ENCODE results near the gene CCNE1. TPM values are rescaled to one million over a fixed set of nuclear protein-coding genes. Genes with fewer than 3 reads are reported as not detected.

The CCNE1 gene
- total and polyA plus RNA-seq, 2 donors from 2014 or later = 1.3 to 1.4 TPM

DNA sequence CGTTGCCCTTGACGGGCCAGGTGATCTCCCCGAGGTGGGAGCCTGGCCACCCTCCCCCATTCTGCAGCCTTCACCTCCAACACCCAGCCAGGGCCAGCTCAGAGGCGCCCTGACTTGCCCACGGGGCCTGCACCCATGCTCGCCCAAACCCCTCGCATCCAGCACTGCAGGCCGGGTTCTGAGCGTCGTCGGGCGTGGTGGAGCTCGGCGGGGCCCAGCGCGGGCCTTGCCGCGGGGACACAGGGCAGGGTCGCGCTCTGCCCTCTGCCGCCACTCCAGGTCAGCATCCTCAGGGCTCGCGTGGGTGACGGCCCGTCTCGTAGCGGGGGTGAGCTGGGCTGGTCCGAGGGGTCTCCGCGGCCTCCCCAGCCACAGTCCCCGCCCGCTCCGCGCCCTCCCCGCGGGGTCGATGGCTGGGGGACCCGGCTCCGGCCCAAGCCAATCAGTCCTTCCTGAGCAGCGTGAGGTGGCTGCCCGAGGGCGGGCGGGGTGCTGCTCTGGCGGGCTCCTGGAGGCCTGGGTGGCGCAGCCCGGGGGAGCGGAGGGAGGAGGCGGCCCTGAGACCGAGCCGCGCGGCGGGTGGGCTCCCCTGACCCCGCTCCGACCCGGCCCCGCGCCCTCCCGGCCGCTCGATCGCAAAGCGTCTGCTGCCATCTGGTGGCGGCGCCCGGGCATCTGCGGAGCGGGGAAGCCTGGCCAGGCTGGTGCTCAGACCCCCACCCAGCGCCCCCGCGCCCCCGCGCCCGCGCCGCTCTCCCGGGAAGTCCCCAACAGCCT, 61.4 kb downstream of the CCNE1 start:
- TF ChIP-seq, protein P1, sequence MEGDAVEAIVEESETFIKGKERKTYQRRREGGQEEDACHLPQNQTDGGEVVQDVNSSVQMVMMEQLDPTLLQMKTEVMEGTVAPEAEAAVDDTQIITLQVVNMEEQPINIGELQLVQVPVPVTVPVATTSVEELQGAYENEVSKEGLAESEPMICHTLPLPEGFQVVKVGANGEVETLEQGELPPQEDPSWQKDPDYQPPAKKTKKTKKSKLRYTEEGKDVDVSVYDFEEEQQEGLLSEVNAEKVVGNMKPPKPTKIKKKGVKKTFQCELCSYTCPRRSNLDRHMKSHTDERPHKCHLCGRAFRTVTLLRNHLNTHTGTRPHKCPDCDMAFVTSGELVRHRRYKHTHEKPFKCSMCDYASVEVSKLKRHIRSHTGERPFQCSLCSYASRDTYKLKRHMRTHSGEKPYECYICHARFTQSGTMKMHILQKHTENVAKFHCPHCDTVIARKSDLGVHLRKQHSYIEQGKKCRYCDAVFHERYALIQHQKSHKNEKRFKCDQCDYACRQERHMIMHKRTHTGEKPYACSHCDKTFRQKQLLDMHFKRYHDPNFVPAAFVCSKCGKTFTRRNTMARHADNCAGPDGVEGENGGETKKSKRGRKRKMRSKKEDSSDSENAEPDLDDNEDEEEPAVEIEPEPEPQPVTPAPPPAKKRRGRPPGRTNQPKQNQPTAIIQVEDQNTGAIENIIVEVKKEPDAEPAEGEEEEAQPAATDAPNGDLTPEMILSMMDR (IDR thresholded peaks at IDR 0.05; ENCODE audit: borderline replicate concordance, extremely low read depth, insufficient read depth) = peak; percentile 70
- Histone ChIP-seq H3K9ac (ENCODE audit: low read length in 3 of 3) (no peak overlapping the region), H3K27ac (ENCODE audit: low read depth in 2 of 2, low read length in 2 of 2) (no peak overlapping the region), H3K4me3 (ENCODE audit: low read length in 3 of 3) (peak overlapping the region in 1 of 3 donors; percentile 35), H3K27me3 (ENCODE audit: control insufficient read depth, insufficient read depth, low read length) (no peaks in the 10 kb centered on the region), H3K36me3 (ENCODE audit: control insufficient read depth in 2 of 3, insufficient read depth in 3 of 3, low read length in 3 of 3) (no peaks in the 10 kb centered on the region), H3K9me3 (ENCODE audit: control insufficient read depth in 2 of 3, insufficient read depth in 1 of 3, low read length in 3 of 3) (peaks cover 0 to 1% (median 0%) of the 10 kb centered on the region in 3 donors), H3K4me1 (ENCODE audit: control insufficient read depth in 2 of 3, insufficient read depth in 2 of 3, low read depth in 1 of 3, low read length in 3 of 3) (peaks cover 0 to 4% (median 0%) of the 10 kb centered on the region in 3 donors)
- peak; percentile 49 to 83 (median 76) for DNase-seq
- intact Hi-C loops (cut with DNase I) = no loop called here
- FAIRE-seq = no peak

Other genes with a start within 250 kb of the CCNE1 start
- 60.5 TPM for gene POP4, start 205.7 kb upstream of the CCNE1 start, total RNA-seq
- 87.9 TPM for gene POP4, start 205.7 kb upstream of the CCNE1 start, polyA plus RNA-seq (ENCODE audit: insufficient read depth, low read depth, low replicate concordance)
- 11.7 TPM for gene PLEKHF1, start 146.5 kb upstream of the CCNE1 start, total RNA-seq
- 7.1 TPM for gene PLEKHF1, start 146.5 kb upstream of the CCNE1 start, polyA plus RNA-seq (ENCODE audit: insufficient read depth, low read depth, low replicate concordance)
- gene C19orf12, start 96.7 kb upstream of the CCNE1 start, total RNA-seq = 21.2 TPM
- 27.1 TPM for gene C19orf12, start 96.7 kb upstream of the CCNE1 start, polyA plus RNA-seq (ENCODE audit: insufficient read depth, low read depth, low replicate concordance)
- gene URI1, start 130.2 kb downstream of the CCNE1 start, total RNA-seq = 56.3 TPM
- 34.8 TPM for gene URI1, start 130.2 kb downstream of the CCNE1 start, polyA plus RNA-seq (ENCODE audit: insufficient read depth, low read depth, low replicate concordance)